H9 (cell line): ENCODE results near the gene NEIL1. TPM values are rescaled to one million over a fixed set of nuclear protein-coding genes. Genes with fewer than 3 reads are reported as not detected.

Experiments
- DNase-seq: peaks from one replicate; pipeline ENCODE4 v3.0.0-alpha.2; 2017
- H2AFZ ChIP-seq: one replicate; pipeline ENCODE4 v1.6.1; 2013; ENCODE audit warnings: mild to moderate bottlenecking, low read length, control low read depth, moderate library complexity
- H2AK5ac ChIP-seq: 2 replicates; pipeline ENCODE4 v1.6.1; 2013; ENCODE audit warnings: low read length, control low read depth, mixed read lengths; ENCODE audit not compliant: insufficient read length
- H2BK120ac ChIP-seq: one replicate; pipeline ENCODE4 v1.6.1; 2013; ENCODE audit warnings: low read depth, mild to moderate bottlenecking, low read length, control low read depth, inconsistent platforms; ENCODE audit not compliant: poor library complexity, severe bottlenecking
- H2BK12ac ChIP-seq: 2 replicates; pipeline ENCODE4 v1.6.1; 2013; ENCODE audit warnings: low read length, control low read depth, mixed read lengths, low read depth; ENCODE audit not compliant: insufficient read length
- H2BK15ac ChIP-seq: 2 replicates; pipeline ENCODE4 v1.6.1; 2013; ENCODE audit warnings: low read depth, low read length, control low read depth
- H2BK20ac ChIP-seq: one replicate; pipeline ENCODE4 v1.6.1; 2013; ENCODE audit warnings: low read depth, mild to moderate bottlenecking, low read length, control low read depth, inconsistent platforms; ENCODE audit not compliant: poor library complexity, severe bottlenecking
- H2BK5ac ChIP-seq: 2 replicates; pipeline ENCODE4 v1.6.1; 2013; ENCODE audit warnings: low read length, control low read depth, mixed read lengths; ENCODE audit not compliant: insufficient read length
- H3K14ac ChIP-seq: 2 replicates; pipeline ENCODE4 v1.6.1; 2013; ENCODE audit warnings: low read length, control low read depth; ENCODE audit not compliant: insufficient read depth
- H3K18ac ChIP-seq: 2 replicates; pipeline ENCODE4 v1.6.1; 2013; ENCODE audit warnings: low read depth, mild to moderate bottlenecking, mixed read lengths, low read length, control low read depth; ENCODE audit not compliant: insufficient read length
- H3K23ac ChIP-seq: 2 replicates; pipeline ENCODE4 v1.6.1; 2013; ENCODE audit warnings: low read length, control low read depth, mixed read lengths, low read depth; ENCODE audit not compliant: insufficient read length
- H3K23me2 ChIP-seq: 2 replicates; pipeline ENCODE4 v1.6.1; 2013; ENCODE audit warnings: low read depth, mild to moderate bottlenecking, mixed read lengths, low read length, control low read depth; ENCODE audit not compliant: insufficient read length, poor library complexity, severe bottlenecking
- H3K27ac ChIP-seq: 2 replicates; pipeline ENCODE4 v1.5.1; 2013; ENCODE audit warnings: low read length, control low read depth, mixed read lengths, low read depth; ENCODE audit not compliant: insufficient read length
- H3K27me3 ChIP-seq: 2 replicates; pipeline ENCODE4 v1.6.1; 2013; ENCODE audit warnings: low read length, control low read depth, inconsistent platforms; ENCODE audit not compliant: insufficient read depth
- H3K4ac ChIP-seq: 2 replicates; pipeline ENCODE4 v1.6.1; 2013; ENCODE audit warnings: low read depth, mild to moderate bottlenecking, control low read depth, inconsistent platforms, low read length, moderate library complexity
- H3K4me1 ChIP-seq: 2 replicates; pipeline ENCODE4 v1.6.1; 2013; ENCODE audit warnings: low read length, control low read depth, inconsistent platforms; ENCODE audit not compliant: insufficient read depth
- H3K4me2 ChIP-seq: 2 replicates; pipeline ENCODE4 v1.6.1; 2013; ENCODE audit warnings: low read length, control low read depth, mixed read lengths; ENCODE audit not compliant: insufficient read length, insufficient read depth
- H3K56ac ChIP-seq: 2 replicates; pipeline ENCODE4 v1.6.1; 2013; ENCODE audit warnings: low read depth, mild to moderate bottlenecking, mixed read lengths, low read length, control low read depth; ENCODE audit not compliant: insufficient read length
- H3K79me1 ChIP-seq: 2 replicates; pipeline ENCODE4 v1.6.1; 2013; ENCODE audit warnings: low read depth, mild to moderate bottlenecking, moderate library complexity, low read length, control low read depth, inconsistent platforms; ENCODE audit not compliant: insufficient read depth, poor library complexity, severe bottlenecking
- H3K79me2 ChIP-seq: 2 replicates; pipeline ENCODE4 v1.6.1; 2013; ENCODE audit warnings: low read length, control low read depth, inconsistent platforms; ENCODE audit not compliant: insufficient read depth
- H3K9ac ChIP-seq: 2 replicates; pipeline ENCODE4 v1.6.1; 2013; ENCODE audit warnings: low read length, control low read depth, mixed read lengths; ENCODE audit not compliant: insufficient read length; ENCODE audit errors: extremely low read depth
- H3K9me3 ChIP-seq: one replicate; pipeline ENCODE4 v1.6.1; 2013; ENCODE audit warnings: low read depth, low read length, inconsistent platforms; ENCODE audit not compliant: control insufficient read depth
- H3T11ph ChIP-seq: one replicate; pipeline ENCODE4 v1.6.1; 2013; ENCODE audit warnings: mild to moderate bottlenecking, low read length, control low read depth, inconsistent platforms
- H4K20me1 ChIP-seq: one replicate; pipeline ENCODE4 v1.6.1; 2013; ENCODE audit not compliant: control insufficient read depth, insufficient read length, insufficient read depth
- H4K5ac ChIP-seq: 2 replicates; pipeline ENCODE4 v1.6.1; 2013; ENCODE audit warnings: low read depth, mild to moderate bottlenecking, mixed read lengths, low read length, control low read depth; ENCODE audit not compliant: insufficient read length
- H4K8ac ChIP-seq: replicated peaks from 2 replicates; pipeline ENCODE4 v1.6.1; 2013; ENCODE audit warnings: low read length, control low read depth, mixed read lengths, low read depth; ENCODE audit not compliant: insufficient read length
- H4K91ac ChIP-seq: 2 replicates; pipeline ENCODE4 v1.6.1; 2013; ENCODE audit warnings: low read depth, mild to moderate bottlenecking, moderate library complexity, mixed read lengths, low read length, control low read depth; ENCODE audit not compliant: insufficient read length
- H3K27ac Mint-ChIP-seq, 3 experiments: 2 replicates in 2 of 3; 3 replicates in 1 of 3; pipeline ENCODE4 v1.8.0; 2020 to 2021; ENCODE audit warnings: mixed read lengths in 3 of 3, mild to moderate bottlenecking in 1 of 3, moderate library complexity in 1 of 3
- H3K27me3 Mint-ChIP-seq: 2 replicates; pipeline ENCODE4 v1.8.0; 2021; ENCODE audit warnings: low read depth, mild to moderate bottlenecking, moderate library complexity, mixed read lengths
- H3K36me3 Mint-ChIP-seq, 3 experiments: 2 replicates in 2 of 3; 3 replicates in 1 of 3; pipeline ENCODE4 v1.8.0; 2020 to 2021; ENCODE audit warnings: low read depth in 3 of 3, mixed read lengths in 3 of 3; ENCODE audit not compliant: insufficient read depth in 1 of 3
- H3K4me1 Mint-ChIP-seq, 2 experiments: 2 replicates each; pipeline ENCODE4 v1.8.0; 2020; ENCODE audit warnings: mixed read lengths in 2 of 2
- H3K4me3 Mint-ChIP-seq, 2 experiments: 2 replicates in 1 of 2; 3 replicates in 1 of 2; pipeline ENCODE4 v1.8.0; 2020 to 2021; ENCODE audit warnings: mild to moderate bottlenecking in 2 of 2, mixed read lengths in 2 of 2, moderate library complexity in 1 of 2
- H3K9me3 Mint-ChIP-seq, 2 experiments: 2 replicates in 1 of 2; 3 replicates in 1 of 2; pipeline ENCODE4 v1.8.0; 2020; ENCODE audit warnings: mild to moderate bottlenecking in 2 of 2, mixed read lengths in 2 of 2, moderate library complexity in 1 of 2
- CTCF ChIP-seq: fragments of 200-600 bp; sonication (generic); conservative IDR thresholded peaks from 3 replicates; pipeline ENCODE4 v1.8.0; 2021; ENCODE audit warnings: antibody characterized with exemption, mild to moderate bottlenecking
- WGBS: extraction: QIAGEN DNeasy Blood & Tissue Kit; methylation state at CpG from one replicate; pipeline ENCODE4 v1.1.7; 2013; ENCODE audit warnings: missing lambda C conversion rate, low lambda C conversion rate, mixed read lengths; ENCODE audit not compliant: insufficient read length; ENCODE audit errors: extremely low coverage; 5-methylcytosine and 5-hydroxymethylcytosine counted together
- total RNA-seq: library from RNA; stranded (reverse); gene quantifications from 2 replicates; pipeline ENCODE4 v1.2.1, GENCODE V29; 2021

Gene NEIL1
- total RNA-seq, 1 experiment from 2014 or later = 16.5 TPM

DNA sequence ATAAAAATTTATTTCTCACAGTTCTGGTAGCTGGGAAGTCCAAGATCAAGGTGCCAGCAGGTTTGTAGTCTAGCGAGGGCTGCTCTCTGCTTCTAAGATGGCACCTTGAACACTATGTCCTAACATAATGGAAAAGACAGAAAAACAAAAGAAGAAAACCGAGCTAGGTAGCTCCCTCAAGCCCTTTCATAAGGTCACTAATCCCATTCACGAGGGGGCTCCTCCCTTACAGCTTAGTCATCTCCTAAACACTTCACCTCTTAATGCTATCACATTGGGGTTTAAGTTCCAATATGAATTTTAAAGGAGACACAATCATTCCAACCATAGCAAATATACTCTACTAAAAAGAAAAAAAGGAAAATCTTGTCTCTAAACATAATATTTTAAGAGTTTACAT, 40.7 kb upstream of the NEIL1 start:
- no peak overlapping the region for H3K14ac ChIP-seq
- no peak overlapping the region for H3K27ac Mint-ChIP-seq

More for the DNA sequence above, 40.7 kb upstream of the NEIL1 start:
- Histone ChIP-seq H3K4me2 (no peak overlapping the region), H2BK120ac (no peak overlapping the region), H3K18ac (no peak overlapping the region), H2AK5ac (no peak overlapping the region), H3K9me3 (no peaks in the 10 kb centered on the region), H2AFZ (no peak overlapping the region), H3K4ac (no peak overlapping the region), H4K91ac (no peak overlapping the region), H3K27ac (no peak overlapping the region), H3K79me2 (no peaks in the 10 kb centered on the region), H3K23me2 (no peaks in the 10 kb centered on the region), H3K23ac (no peak overlapping the region), H2BK12ac (no peak overlapping the region), H4K8ac (no peak overlapping the region), H2BK20ac (no peak overlapping the region), H3K4me1 (no peaks in the 10 kb centered on the region), H2BK15ac (no peak overlapping the region), H3K79me1 (no peaks in the 10 kb centered on the region), H3K9ac (no peak overlapping the region), H3T11ph (no peak overlapping the region), H3K56ac (no peak overlapping the region), H2BK5ac (no peak overlapping the region), H4K5ac (no peak overlapping the region), H4K20me1 (no peaks in the 10 kb centered on the region), H3K27me3 (no peaks in the 10 kb centered on the region; the same call in 1 of the 2 replicates)
- H3K4me1 Mint-ChIP-seq = peaks cover 0 to 2% of the 10 kb centered on the region in 2 experiments; a peak in 1 of 4 replicates
- H3K36me3 Mint-ChIP-seq = no peaks in the 10 kb centered on the region
- WGBS = no CpG with 5 or more reads among the region's 3 CpGs
- DNase-seq = no peak
- H3K27me3 Mint-ChIP-seq = peaks cover 18% of the 10 kb centered on the region
- no peak overlapping the region for H3K4me3 Mint-ChIP-seq
- no peak for TF ChIP-seq CTCF
- no peaks in the 10 kb centered on the region for H3K9me3 Mint-ChIP-seq
